Measurements from ENCODE around the gene MBD4.

- TF ChIP-seq CTCF (IDR thresholded peaks at IDR 0.05; ENCODE audit: low read length), result no peak
- no peak for TF ChIP-seq EZH2 (IDR thresholded peaks at IDR 0.05; ENCODE audit: borderline replicate concordance, low read length)
Measured at GRCh38 chr3:129428376-129429079, 11.2 kb downstream of the MBD4 start, which contains the start of gene EFCAB12.
